Skeletal muscle cell (primary cell): ENCODE measurements around the gene SLC35A4.

Source experiments
- DNase-seq: peaks from one replicate; pipeline ENCODE4 v3.0.0-alpha.2; 2010; ENCODE audit warnings: low read depth
- H3K4me3 ChIP-seq: 2 replicates; pipeline ENCODE4 v1.5.1; 2011; ENCODE audit warnings: low read depth, mild to moderate bottlenecking, control low read depth, low read length, moderate library complexity

The SLC35A4 gene

DNA sequence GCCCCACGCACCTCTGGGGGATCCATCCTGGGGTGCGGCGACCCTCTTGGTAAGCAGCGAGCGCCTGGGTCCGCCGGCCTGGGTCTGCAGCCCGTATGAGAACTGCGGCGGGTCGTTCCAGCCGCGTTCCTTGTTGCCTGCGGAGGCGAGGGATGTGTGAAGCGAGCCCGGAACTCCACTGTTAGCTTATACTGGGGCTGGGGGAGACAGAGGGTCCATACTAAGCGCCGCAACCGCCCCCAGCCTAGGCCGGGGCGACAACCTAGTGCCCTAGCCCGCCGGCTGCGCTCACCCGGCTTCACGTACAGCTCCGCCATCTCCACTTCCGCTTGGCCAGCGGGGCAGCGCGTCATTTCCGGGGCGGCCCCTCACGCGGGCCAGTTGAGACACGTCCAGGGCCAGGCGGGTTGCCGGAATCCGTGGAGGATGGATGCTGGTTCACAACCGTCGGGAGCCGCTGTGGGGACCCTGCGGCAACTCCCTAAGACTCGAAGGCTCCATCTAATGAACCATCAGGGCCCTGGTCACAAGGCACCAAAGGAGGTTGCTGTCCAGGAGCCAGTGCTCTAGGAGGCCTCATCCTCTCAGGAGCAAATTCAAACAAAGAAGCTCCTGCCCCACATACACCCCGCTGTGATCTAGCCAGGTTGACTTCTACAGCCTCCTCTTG is 7.4 kb upstream of the SLC35A4 start, which contains the start of gene SRA1:
Gene SRA1 (minus strand): TSS at position 338 of the 670 bp plus-strand sequence. CDS start 21 bp downstream, at position 317.
- H3K4me3 ChIP-seq, result peak within 1 kb of the TSS; percentile 85
- peak; percentile 59 for DNase-seq

GRCh38 chr5:140557965-140558364 is 6.7 kb upstream of the SLC35A4 start:
- DNase-seq, result no peak
- H3K4me3 ChIP-seq, result no peak overlapping the region

GRCh38 chr5:140558542-140558941 is 6.1 kb upstream of the SLC35A4 start:
- no peak for DNase-seq
- H3K4me3 ChIP-seq, result no peak overlapping the region

DNA sequence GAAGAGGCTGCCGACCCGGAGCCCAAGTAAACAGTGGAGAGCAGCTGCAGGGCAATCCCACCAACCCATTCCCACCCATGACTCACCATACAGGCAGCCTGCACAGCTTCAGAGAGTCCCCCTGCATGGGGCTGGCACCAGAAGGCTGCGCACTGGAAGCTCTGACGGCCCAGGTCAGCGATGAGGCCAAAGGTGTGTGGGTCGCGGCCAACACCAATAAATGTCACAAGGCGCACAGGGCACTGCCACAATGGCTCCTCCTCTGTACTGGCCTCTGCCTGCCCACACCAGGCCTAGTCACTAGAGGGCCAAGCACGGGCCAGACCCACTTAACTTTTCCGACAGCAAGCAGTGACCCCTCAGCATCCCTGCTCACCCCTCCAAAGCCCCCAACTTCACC is 4.4 kb upstream of the SLC35A4 start:
- H3K4me3 ChIP-seq, result no peak overlapping the region
- no peak for DNase-seq

DNA sequence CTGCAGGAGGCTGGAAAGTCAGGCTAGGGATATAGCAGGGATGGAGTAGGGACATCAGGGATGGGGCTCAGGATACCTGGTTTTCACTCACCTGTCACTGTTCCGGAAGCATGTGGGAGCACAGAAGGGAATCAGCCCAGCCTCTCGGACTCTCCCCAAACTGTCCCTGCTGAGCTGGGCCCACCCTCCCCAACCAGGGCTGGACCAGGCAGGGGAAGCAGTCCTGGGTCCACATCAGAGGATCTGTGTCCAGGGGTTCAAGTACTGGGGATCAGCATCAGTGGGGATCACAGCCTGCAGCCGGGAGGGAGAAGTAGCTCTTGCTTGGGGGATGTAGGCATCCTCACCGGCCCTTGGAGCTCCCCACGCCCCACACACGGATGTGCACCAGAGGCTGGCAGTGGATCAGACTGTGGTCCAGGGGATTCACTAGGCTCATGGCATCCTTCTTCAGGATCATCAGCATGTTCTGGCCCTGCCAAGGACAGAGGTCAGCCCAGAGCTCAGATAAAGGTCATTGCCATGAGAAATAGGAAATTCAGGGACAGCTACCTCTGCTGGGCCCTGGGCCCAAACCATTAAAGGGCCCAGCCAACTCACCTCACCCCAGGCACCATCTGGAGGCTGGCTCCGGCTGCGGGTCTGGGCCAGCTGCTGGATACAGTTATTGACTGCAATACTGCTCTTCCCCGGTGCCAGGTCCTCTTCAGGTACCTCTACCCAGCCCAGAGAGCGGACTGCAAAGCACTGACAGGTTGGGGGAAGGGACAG is 2.7 kb upstream of the SLC35A4 start:
- no peak for DNase-seq
- H3K4me3 ChIP-seq, result no peak overlapping the region

DNA sequence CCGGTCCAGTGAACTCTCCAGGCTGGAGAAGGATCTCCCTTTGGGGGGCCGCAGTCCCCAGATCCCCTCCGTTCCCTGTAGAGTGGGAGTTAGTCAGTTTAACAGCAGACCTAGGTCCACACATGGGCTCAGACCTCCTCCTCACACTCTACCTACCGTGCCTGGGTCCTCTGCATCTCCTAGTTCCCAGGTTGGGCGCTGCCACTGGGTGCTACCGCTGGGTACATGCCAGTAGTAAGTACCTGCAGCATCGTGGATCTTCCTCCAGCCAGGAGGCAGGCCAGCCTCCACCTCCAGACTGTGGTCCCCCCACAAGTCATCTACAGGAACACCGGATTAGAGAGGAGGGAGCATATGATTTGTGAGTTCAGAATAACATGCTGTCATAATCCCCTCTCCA is 1.0 kb upstream of the SLC35A4 start:
- H3K4me3 ChIP-seq, result peak overlapping the region; percentile 96
- no peak for DNase-seq

GRCh38 chr5:140565024-140565779 is 574 bp downstream of the SLC35A4 start:
- peak overlapping the region; percentile 96 for H3K4me3 ChIP-seq
- DNase-seq, result no peak

DNA sequence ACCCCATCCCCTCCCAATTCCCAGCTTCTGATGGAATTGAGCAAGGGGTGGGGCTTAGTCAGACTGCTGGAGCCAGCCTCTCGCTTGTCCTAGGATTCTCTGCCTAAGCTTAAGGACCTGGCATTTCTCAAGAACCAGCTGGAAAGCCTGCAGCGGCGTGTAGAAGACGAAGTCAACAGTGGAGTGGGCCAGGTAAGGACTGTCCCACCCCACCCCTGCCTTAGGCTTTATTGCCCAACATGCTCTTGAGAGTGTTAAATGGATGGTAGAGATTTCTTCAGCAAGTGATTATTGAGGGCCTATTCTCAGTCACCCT is 1.1 kb downstream of the SLC35A4 start:
- H3K4me3 ChIP-seq, result peak overlapping the region; percentile 96
- no peak for DNase-seq

DNA sequence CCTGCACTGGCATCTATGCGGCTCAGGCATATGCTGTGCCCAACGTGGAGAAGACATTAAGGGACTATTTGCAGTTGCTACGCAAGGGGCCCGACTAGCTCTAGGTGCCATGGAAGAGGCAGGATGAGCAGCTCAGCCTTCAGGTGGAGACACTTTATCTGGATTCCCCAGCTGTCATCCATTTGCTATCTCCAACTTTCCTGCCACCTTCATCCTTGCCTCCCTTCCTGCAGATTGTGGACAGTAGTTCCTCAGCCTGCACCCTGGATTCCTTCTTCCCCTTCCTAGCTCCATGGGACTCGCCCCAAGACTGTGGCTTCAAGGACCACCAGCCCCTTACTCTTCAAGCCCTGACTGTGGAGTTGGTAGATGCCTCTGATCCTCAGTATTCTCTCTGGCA is 2.0 kb downstream of the SLC35A4 start:
- DNase-seq, result no peak
- H3K4me3 ChIP-seq, result no peak overlapping the region

- DNase-seq, result no peak
- no peak overlapping the region for H3K4me3 ChIP-seq
Measured at GRCh38 chr5:140567136-140567818, 2.6 kb downstream of the SLC35A4 start.

DNA sequence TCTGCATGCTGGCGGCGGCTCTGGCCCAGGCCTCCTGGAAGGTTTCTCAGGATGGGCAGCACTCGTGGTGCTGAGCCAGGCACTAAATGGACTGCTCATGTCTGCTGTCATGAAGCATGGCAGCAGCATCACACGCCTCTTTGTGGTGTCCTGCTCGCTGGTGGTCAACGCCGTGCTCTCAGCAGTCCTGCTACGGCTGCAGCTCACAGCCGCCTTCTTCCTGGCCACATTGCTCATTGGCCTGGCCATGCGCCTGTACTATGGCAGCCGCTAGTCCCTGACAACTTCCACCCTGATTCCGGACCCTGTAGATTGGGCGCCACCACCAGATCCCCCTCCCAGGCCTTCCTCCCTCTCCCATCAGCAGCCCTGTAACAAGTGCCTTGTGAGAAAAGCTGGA is 3.2 kb downstream of the SLC35A4 start:
- DNase-seq, result no peak
- H3K4me3 ChIP-seq, result no peak overlapping the region

DNA sequence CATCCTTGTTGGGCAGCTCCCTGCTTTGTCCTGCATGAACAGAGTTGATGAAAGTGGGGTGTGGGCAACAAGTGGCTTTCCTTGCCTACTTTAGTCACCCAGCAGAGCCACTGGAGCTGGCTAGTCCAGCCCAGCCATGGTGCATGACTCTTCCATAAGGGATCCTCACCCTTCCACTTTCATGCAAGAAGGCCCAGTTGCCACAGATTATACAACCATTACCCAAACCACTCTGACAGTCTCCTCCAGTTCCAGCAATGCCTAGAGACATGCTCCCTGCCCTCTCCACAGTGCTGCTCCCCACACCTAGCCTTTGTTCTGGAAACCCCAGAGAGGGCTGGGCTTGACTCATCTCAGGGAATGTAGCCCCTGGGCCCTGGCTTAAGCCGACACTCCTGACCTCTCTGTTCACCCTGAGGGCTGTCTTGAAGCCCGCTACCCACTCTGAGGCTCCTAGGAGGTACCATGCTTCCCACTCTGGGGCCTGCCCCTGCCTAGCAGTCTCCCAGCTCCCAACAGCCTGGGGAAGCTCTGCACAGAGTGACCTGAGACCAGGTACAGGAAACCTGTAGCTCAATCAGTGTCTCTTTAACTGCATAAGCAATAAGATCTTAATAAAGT is 3.9 kb downstream of the SLC35A4 start:
- DNase-seq, result no peak
- H3K4me3 ChIP-seq, result no peak overlapping the region

DNA sequence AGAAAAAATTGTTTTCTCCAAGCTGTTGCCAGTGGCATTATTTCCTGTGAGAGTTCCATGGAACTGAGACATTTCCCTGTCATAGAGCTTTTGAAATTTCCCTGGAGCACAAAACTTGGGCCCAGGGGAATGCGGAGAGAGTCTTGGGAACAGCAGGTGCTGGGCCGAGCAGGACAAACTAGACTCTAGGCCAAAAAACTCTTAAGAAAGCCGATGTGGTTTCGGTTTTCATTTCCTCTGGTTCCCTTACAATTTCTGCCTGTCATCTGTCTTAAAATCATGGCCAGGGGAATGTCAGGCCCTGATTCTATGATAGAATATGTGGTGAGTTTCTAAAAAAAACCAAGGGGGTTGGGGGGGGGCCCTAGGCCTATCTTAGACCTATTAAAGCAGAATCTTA is 4.6 kb downstream of the SLC35A4 start:
- DNase-seq, result no peak
- H3K4me3 ChIP-seq, result no peak overlapping the region

GRCh38 chr5:140570058-140570457 is 5.4 kb downstream of the SLC35A4 start:
- H3K4me3 ChIP-seq, result no peak overlapping the region
- no peak for DNase-seq

DNA sequence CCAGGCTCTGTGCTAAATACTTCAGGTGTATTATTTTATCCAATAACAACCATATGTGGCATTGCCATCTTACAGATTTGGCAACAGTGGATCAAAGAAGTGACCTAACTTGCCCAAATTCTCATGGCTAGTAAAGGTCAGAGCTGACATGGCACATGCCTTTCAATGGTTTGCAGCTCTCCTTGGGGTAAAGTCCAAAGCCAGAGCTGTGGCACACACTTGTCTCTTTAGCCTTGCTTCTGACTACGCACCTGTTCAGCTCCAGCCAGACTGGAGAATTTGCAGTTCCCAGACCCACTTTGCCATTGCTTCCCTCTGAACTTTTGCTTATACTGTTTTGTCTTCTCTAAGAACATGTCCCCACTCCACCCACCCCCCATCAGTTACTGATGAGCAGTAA is 5.9 kb downstream of the SLC35A4 start:
- no peak for DNase-seq
- no peak overlapping the region for H3K4me3 ChIP-seq

GRCh38 chr5:140571105-140571504 is 6.5 kb downstream of the SLC35A4 start:
- no peak for DNase-seq
- H3K4me3 ChIP-seq, result no peak overlapping the region

DNA sequence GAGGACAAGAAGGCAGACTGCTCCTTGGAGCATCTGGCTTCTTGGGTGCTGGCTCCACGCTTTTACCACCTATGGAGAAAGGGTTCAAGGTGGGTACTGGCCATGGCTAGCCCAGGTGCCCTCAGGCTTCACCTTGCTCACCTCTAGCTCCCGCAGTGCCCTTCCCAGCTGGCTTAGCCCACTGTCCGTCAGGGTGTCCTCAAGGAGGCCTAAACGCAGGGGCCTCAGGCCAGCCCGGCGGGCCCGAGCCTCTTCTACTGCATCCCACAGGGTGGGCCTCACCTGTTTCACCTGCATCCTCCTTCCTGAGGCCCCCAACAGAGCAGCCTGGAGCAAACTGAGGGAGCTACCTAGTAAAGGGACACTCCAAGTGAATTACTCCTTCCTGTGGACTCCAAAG is 9.1 kb downstream of the SLC35A4 start:
- H3K4me3 ChIP-seq, result no peak overlapping the region
- no peak for DNase-seq

GRCh38 chr5:140574165-140574564 is 9.5 kb downstream of the SLC35A4 start:
- no peak overlapping the region for H3K4me3 ChIP-seq
- no peak for DNase-seq

GRCh38 chr5:140575309-140575708 is 10.7 kb downstream of the SLC35A4 start:
- DNase-seq, result no peak
- H3K4me3 ChIP-seq, result no peak overlapping the region

GRCh38 chr5:140576776-140577201 is 12.2 kb downstream of the SLC35A4 start:
- no peak for DNase-seq
- no peak overlapping the region for H3K4me3 ChIP-seq
